ENCODE measurements around the gene C17orf58.

DNA sequence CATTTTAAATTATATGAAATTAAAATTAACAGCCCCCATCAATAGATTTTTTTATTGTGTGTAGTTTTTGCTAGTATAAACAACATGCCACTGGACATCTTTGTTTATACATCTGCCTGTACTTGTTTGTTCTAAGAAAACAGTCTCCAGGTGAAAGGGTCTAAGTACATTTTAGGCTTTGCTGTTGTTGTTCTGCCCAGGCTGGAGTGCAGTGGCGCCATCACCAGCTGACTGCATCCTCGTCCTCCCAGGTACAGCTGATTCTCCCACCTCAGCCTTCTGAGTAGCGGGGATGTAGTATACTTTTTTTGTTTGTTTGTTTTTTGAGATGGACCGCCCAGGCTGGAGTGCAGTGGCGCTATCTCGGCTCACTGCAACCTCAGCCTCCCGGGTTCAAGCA is 25.5 kb downstream of the C17orf58 start:
- TF ChIP-seq POLR2A (IDR thresholded peaks at IDR 0.05) (no peak), CTCF (IDR thresholded peaks at IDR 0.05) (no peak), POLR2AphosphoS5 (IDR thresholded peaks at IDR 0.05) (no peak)
